IMR-90 (cell line): ENCODE measurements around the gene ILF3.

Experiments
- CHD1 ChIP-seq: IDR thresholded peaks from 2 replicates; pipeline ENCODE4 v1.6.1; 2012; ENCODE audit warnings: low read depth, low read length, improper control_type of control experiment
- MAFK ChIP-seq: IDR thresholded peaks from 2 replicates; pipeline ENCODE4 v1.6.1; 2012; ENCODE audit warnings: low read depth, low read length, improper control_type of control experiment
- MXI1 ChIP-seq: IDR thresholded peaks from 2 replicates; pipeline ENCODE4 v1.6.1; 2012; ENCODE audit warnings: low read depth, mild to moderate bottlenecking, low read length, moderate library complexity, borderline replicate concordance
- POLR2A ChIP-seq: IDR thresholded peaks from 2 replicates; pipeline ENCODE4 v1.6.1; 2012; ENCODE audit warnings: mild to moderate bottlenecking, low read depth, low read length
- SMC3 ChIP-seq: fragments of 150-350 bp; IDR thresholded peaks from 2 replicates; pipeline ENCODE4 v1.6.1; 2016; ENCODE audit warnings: low read depth, mild to moderate bottlenecking, antibody characterized with exemption, low read length, moderate library complexity
- TF ChIP-seq, protein P1 (sequence below): fragments of 150-350 bp; IDR thresholded peaks from 2 replicates; pipeline ENCODE4 v1.6.1; 2016; ENCODE audit warnings: low read depth, mild to moderate bottlenecking, low read length, moderate library complexity, borderline replicate concordance
- TF ChIP-seq, protein P2 (sequence below): conservative IDR thresholded peaks from 2 replicates; pipeline ENCODE4 v1.5.1; 2012; ENCODE audit warnings: mild to moderate bottlenecking, low read depth, low read length, improper control_type of control experiment

DNA sequence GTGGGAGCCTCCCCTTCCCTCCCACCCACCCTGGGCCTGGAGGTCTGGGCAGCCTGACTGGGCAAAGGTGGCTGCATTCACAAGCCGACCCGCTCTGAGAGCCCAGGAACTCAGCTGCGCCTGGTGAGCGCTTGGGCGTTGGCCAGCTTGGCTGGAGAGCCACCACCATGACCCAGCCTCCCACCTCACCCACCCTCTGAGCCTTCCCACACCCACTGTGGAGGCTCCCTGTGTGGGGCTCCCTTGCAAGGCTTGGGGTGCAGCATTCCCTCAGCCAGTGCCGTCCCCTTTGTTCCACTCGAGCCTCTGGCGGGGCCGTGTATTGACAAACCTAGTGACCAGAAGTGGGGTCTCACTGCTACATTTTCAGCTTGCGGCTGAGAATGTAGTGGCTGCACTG lies 32.0 kb downstream of the ILF3 start:
- TF ChIP-seq, protein P1, sequence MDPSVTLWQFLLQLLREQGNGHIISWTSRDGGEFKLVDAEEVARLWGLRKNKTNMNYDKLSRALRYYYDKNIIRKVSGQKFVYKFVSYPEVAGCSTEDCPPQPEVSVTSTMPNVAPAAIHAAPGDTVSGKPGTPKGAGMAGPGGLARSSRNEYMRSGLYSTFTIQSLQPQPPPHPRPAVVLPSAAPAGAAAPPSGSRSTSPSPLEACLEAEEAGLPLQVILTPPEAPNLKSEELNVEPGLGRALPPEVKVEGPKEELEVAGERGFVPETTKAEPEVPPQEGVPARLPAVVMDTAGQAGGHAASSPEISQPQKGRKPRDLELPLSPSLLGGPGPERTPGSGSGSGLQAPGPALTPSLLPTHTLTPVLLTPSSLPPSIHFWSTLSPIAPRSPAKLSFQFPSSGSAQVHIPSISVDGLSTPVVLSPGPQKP: no peak
- TF ChIP-seq CHD1 (no peak), SMC3 (no peak), POLR2A (no peak), MAFK (no peak), MXI1 (no peak)
- TF ChIP-seq, protein P2, sequence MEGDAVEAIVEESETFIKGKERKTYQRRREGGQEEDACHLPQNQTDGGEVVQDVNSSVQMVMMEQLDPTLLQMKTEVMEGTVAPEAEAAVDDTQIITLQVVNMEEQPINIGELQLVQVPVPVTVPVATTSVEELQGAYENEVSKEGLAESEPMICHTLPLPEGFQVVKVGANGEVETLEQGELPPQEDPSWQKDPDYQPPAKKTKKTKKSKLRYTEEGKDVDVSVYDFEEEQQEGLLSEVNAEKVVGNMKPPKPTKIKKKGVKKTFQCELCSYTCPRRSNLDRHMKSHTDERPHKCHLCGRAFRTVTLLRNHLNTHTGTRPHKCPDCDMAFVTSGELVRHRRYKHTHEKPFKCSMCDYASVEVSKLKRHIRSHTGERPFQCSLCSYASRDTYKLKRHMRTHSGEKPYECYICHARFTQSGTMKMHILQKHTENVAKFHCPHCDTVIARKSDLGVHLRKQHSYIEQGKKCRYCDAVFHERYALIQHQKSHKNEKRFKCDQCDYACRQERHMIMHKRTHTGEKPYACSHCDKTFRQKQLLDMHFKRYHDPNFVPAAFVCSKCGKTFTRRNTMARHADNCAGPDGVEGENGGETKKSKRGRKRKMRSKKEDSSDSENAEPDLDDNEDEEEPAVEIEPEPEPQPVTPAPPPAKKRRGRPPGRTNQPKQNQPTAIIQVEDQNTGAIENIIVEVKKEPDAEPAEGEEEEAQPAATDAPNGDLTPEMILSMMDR: no peak
